GM18519 (cell line): ENCODE results near the gene LGI4.

Experiments used
- ATAC-seq: cut with Tn5 transposase; IDR thresholded peaks from one replicate; pipeline ENCODE4 v1.9.1; 2021; ENCODE audit warnings: mild to moderate bottlenecking, moderate library complexity; ENCODE audit not compliant: unreplicated experiment, low FRiP score

LGI4 gene

DNA sequence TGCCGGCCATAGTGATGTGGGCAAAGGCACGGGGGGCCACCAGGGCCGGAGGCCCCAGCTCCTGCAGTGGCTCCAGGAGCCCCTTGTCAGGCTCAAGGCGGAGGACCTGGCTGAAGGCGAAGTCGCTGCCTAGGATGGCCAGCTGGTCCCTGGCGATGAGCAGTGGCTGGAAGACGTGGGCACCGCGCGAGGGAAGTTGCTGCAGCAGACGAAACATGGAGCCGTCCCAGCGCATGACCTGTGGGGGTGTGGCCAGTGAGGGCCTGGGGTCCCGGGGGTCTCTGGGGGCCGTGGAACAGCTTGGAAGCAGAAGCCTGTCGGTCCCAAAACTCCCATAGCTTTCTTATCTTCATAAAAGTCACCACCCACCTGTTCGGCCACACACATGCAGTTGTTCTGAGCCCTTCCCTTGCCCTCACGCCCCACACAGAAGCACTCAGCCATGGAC, 9.6 kb downstream of the LGI4 start:
- no peak for ATAC-seq

DNA sequence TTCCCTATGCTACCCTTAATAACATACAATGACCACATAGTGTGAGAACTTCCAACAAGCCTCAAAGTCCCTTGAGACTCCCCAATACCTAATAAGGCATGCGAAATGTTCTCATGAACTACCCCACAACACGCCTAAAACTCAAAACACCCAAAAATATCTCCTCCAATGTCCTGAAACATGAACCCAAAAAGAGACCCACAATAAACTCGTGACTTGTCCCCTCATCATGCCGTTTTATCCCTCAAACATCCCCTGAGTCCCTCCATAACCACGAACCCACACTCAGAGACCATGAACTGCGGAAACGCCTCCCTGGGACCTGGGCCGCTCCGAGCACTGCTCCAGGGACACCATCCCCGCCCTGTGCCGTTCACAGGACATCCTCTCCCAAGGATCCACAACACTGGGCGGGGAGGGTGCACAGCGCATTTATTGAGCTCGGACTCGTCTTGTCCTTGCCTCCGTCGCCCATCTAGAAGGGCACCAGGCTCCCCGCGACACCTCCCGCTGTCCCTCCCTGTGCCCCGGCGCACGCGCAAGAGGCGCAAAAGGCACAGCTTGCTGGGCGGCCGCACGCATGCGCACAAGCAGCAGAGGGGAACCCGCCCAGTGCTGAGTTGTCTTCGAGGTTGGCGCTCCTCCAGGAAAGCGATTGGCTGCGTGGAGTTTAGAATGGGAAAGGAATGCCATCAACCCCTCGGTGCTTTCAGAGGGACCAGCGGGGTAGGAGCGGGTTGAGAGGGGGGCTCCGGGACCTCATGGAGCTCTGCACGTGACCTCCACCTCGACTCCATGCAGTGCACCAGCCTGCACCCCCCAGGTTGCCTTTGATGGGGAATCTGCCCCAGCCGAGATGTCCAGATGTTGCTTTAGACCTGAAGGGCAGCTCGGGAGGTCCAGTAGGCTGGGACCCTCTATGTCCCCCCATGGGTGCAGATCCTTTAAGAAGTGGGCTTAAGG, 10.5 kb downstream of the LGI4 start:
- peak; percentile 66 for ATAC-seq

DNA sequence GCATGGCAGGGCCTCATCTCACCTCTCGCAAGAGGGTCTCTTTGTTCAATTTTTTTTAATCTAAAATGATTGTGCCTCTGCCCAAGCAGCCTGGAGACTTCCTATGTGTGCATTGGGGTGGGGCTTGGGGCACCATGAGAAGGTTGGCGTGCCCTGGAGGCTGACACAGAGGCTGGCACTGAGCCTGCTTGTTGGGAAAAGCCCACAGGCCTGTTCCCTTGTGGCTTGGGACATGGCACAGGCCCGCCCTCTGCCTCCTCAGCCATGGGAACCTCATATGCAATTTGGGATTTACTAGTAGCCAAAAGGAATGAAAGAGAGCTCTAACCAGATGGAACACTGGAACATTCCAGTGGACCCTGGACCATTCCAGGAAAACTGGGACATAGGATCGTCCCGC, 11.3 kb downstream of the LGI4 start:
- no peak for ATAC-seq

DNA sequence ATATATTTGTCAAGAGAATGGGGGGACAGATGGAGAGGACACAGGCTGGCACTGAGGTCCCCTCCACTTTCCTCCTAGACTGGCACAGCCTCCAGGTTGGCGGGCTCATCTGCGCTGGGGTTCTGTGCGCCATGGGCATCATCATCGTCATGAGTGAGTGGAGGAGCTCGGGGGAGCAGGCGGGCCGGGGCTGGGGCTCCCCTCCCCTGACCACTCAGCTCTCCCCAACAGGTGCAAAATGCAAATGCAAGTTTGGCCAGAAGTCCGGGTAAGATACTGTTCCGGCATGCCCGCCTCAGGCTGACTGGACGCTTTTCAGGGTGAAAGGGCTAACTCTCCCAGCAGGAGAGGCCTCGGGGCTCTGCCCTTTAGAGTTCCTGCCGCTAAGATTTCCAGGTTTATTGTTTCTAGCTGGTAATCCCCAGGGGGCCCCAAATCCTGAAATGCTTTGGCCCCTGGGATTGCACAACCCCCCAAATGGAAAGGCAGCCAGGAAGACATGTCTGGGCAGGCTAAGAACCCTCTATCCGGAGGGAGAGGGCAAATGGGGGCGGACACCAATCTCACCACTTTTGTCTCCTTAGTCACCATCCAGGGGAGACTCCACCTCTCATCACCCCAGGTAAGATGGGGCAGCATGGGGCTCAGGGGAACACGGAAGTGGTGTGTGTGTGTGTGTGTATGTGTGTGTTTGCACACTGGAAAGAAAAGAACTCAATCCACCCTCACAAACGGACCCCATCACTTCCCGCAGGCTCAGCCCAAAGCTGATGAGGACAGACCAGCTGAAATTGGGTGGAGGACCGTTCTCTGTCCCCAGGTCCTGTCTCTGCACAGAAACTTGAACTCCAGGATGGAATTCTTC, 11.9 kb downstream of the LGI4 start:
- no peak for ATAC-seq

DNA sequence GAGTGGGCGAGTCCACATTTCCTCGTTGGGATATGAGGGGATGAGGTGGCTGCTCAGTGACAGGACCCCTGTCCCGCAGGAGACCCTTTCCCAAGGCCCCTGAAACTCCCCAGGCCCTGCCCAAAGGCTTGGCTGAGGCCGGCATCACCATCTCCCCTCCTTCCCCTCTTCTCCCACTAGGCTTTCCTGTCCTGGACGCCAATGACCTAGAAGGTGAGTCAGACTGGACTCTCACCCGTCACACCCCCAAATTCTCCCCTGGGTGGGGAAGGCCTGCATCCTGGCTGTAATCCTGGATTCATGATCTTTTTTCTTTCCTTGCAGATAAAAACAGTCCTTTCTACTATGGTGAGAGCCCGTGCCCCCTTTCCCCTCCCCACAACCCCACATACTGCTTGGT, 14.0 kb downstream of the LGI4 start:
- no peak for ATAC-seq

DNA sequence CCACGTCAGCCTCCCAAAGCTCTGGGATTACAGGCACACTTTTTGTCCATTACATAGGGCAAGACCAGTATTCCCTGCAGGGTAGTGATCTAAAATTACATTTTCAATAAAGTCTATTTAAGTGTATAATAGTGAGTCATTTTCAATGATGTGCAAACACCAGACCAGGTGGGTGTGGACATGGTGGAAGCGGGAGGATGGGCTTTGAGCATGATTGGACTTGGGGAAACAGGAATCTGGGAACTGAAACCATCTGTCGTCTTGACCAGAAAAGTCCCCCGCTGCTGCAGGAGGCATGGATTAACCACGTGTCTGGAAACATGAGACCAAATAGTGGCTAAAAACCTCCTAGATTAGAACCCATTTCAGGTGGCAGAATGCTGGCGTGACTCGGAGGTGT, 14.4 kb downstream of the LGI4 start:
- no peak for ATAC-seq

DNA sequence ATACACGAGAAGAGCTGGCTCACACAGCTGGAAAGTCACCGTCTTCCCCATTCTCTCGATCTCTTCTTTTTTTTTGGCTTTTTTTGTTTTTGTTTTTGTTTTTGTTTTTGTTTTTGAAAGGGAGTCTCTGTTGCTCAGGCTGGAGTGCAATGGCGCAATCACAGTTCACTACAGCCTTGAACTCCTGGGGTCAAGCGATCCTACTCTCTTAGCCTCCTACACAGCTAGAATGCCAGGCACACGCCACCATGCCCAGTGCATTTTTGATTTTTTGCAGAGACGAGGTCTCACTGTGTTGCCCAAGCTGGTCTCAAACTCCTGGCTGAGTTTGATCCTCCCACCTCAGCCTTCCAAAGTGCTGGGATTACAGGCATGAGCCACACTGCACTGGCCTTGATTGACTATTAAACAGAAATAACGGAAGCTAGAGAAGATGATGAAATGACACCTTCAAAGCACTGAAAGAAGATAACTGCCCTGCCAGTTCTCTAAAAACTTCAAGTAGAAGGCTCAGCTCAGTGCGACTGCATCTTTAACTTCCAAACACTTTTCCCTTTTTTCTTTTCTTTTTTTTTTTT, 15.2 kb downstream of the LGI4 start:
- no peak for ATAC-seq

DNA sequence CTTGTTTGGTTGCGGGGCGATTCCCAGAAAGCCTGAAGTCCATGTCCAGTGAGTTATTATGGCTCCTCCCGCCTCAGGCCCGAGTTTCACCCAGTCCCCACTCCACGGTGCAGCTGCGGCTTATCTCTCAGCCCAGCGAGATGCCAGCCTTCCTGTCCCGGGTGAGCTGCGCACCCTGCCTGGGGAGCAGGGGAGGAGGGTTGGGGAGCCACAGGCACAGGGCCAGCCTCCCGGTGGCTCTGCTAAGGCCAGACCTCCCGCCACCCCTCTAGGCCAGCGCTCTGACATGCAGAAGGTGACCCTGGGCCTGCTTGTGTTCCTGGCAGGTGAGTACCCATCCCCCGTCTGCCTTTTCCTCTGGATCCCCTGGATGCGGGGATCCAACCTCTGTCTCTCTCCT, 15.8 kb downstream of the LGI4 start:
- no peak for ATAC-seq

DNA sequence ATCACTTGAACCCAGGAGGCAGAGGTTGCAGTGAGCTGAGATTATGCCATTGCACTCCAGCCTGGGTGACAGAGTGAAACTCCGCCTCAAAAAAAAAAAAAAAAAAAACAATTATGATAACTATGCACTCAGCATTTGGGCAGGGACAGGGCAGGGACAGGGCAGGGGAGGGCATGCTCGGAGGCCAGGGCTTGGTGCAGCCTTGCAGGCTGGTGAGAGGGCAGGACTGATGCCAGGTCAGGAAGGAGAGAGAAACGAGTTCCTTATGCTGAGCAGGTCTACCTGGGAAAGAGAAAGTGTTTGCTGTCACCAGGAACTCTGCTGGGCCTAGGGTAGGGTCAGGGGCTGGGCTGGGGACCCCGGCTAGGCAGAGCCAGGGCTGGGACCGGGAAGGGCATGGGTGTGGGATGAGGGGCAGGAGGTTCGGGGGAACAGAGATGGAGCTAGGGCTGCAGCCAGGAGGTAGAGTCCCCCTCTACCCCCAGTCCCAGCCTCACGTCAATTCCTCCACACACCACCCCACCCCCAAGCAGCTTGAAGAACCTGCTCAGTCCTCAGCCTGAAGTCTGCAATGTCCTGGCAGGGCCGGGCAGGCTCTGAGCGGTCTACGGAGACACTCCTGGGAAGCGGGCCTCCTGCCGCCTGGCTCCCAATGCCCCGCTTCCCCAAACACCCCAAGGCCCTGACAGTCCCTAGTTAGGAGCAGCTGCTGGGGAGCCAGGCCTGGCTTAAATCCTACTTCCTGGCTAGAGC, 16.4 kb downstream of the LGI4 start:
- no peak for ATAC-seq

DNA sequence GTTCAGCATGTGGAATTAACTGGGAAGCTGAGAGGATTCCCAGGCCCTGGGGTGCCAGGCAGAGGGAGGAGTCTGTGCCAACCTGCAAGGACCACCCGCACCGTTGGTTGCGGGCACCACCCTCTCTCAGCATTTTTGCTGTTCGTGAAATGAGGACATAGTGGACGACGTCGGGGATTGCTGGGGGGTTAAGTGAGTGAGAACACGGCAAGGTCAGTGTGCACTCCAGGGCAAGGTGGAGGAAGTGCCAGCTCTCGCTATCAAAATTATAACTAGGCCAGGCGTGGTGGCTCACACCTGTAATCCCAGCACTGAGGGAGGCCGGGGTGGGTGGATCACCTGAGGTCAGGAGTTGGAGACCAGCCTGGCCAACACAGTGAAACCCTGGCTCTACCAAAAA, 17.1 kb downstream of the LGI4 start:
- no peak for ATAC-seq

DNA sequence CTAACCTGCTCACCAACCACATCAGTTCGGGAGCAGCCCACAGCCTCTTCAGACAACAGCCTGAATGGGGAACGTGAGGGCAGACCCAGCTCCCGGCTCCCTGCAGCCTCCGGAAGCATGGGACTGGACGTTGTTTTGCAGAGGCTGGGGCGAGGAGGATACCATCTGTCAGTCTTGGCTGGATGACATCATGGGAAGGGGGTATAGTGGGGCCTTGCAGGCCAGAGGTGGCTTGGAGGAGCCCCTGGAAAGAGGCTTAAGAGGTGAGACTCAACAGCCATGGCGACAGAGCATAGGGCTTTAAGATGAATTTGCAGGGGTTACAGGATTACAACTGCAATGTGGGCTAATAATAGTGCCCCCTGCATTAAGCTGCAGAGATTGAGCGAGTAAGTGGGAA, 17.7 kb downstream of the LGI4 start:
- no peak for ATAC-seq

DNA sequence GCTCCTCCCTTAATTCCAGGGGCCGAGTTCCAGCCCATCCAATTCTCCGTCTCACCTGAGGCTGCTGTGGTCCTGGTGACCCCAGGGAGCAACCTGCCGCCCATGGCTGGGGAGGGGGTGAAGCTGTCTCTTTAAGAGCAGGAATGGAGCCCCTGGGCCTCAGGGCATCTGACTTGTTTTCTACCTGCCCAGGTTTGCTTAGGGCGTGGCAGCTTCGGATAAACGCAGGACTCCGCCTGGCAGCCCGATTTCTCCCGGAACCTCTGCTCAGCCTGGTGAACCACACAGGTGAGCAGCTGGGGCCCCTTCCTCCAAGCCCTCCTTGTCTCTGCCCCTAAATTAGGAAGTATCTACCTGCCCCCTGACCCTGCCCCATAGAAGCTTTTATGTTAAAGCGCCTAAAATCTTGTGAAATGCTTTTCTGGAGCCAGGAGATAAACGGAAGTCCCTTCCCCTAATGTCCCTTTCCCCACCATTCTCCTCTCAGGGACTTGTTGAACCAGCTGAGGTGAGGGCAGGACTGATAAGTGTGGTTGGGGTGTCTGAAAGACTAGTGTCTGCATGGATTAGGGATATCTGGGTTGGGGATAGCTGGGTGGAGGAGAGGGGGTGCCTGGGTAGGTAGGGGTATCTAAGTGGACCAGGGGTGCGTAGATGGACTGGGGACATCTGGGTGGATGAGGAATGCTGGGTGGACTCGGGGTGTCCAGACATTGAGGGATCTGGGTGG, 18.6 kb downstream of the LGI4 start:
- ATAC-seq, result no peak

DNA sequence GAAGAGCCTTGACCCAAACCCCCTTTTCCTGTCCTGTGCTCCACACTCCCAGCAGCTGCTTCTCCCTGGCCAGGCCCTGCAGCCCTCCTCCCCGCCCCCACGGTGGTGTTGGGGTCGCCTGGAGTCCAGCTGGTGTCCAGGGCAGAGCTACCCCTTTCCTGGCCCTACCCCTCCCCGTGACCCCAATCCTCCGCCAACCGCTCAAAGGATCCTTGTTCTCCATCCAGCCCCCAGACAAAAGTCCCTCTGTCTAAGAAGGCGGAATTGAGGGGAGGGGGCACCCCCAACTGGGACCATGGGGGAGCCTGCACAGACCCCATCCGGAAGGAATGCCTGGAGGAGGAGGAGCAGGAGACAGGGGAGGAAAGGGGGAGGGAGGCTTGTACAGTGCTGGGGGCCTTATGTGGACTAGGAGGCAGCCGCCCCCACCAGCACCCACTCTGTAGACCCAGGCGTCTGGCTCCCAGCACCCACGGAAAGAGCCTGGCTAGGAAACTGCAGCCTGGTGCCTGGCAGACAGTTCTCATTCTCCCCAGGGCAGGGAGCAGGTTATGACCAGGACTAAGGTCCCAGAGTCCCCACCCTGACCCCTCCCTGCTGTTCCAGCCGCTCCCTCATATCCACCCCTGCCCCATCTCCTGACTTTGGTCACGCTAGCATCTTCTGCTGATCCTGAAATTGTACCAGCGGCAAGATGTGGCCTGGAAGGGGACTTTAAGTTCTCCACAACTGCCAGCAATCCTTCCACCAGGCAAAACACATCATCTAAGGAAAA, 19.5 kb downstream of the LGI4 start, which contains the start of gene FXYD3:
FXYD3 (plus strand) TSS at position 647 of the 775 bp plus-strand sequence. CDS start 3,554 bp downstream, outside the sequence.
- ATAC-seq, result no peak

DNA sequence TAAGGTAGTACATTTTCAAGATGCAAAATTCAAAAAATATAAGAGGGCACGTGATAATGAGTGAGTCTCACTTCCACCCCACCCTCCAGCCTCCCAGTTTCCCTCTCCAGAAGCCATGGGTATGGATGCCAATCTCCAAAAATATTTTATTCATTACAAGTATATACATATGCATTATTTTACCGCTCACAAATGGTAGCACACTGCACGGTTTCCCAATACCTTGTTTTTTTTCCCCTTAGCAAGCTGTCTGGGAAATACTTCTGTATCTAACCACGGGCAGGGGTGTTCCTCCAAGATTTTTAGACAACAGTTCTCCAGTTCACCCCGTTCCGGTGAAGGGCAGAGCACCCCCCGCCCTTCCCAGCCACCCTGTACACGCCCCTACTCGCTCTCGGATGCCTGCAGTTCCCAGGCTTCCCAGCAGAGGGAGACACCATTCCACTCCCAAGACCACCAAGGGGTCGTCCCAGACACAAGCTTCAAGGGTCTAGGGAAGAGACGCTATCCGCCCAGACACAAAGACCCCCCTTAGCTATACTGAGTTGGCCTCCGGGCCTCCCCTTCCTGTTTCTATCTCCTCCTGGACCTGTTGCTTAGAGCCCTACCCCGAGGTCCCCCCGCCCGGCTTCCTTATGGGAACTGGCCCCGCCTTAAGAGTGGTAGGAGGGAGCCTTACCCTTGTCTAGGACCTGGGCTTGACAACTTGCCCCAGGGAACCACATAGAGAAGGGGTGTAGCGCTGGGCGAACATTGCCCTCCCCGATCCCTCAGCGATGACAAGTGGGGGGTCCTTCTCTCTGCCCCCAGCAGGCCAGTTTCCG, 20.3 kb downstream of the LGI4 start:
- ATAC-seq, result no peak

DNA sequence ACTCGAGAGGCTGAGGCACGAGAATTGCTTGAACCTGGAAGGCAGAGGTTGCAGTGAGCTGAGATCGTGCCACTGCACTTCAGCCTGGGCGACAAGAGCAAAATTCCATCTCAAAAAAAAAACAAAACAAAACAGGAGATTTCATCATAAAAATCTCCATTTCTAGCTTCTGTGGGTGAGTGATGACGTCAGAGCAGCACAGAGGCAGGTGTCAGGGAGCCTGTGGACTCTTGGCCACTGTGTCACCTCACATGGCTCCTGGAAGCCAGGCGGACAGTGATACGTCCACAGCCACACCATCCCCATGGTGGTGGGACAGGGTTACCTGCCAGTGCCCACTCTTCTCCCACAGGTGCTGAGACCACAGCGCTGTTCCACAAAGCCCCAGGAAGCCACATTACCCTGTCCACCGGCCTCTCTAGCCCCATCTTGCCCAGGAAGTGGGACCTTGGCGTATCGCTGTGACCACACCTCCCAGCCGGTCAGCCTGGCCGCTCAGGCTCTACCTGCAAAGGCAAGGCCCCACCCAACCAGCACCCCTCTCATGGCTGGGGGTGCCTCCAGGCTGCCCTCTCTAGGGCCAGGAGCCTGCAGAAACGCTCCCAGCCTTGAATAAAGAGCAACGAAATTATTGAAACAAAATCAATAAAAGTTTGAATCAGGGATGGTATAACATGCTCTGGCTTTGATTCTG, 21.7 kb downstream of the LGI4 start:
- no peak for ATAC-seq

DNA sequence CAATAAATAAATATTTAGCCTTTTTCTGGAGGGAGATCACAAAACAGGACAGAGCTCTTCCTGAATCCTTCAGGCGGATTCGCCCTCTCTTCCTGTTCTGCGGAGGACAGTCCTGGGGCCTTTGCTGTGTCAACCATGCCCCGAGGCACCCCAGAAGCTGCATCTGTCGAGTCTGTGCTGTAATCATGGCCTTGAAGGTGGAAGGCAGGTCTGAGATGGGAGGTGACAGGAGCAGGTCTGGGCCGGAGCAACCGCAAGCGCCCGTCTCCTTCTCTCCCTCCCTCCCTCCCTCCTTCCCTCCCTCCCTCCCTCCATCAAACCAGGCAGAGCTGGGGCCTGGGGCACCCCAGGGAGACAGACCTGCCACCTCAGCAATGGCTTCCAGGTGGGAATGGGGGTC, 23.9 kb downstream of the LGI4 start:
- ATAC-seq, result no peak

DNA sequence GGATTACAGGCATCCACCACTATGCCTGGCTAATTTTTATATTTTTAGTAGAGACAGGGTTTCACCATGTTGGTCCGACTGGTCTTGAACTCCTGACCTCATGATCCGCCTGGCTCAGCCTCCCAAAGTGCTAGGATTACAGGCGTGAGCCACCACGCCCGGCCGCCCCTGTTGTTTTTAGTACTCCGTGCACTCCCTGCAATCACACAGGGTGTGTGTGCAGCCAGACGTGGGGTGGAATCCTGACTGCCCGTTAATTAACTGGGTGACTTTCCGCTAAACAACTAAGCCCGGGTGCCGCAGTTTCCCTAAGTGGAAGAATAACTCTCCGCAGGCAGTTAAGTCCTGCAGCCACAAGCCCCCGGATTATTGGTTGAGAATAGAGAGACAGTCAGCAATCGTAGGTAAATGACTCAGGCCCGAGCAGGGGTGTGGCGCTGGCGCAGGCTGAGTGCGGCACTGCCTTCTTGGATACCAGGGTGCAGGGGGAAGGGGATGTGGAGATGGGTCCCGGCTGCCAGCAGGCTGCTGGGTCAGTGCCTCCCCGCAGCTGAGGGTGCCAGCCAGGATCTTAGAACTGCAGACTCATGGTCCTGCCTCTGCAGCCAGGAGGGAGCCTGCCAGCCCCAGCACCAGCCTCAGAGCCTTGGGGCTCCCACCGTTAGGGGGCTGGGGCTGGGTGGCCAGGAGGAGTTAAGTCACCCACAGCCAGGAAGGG, 25.3 kb downstream of the LGI4 start:
- ATAC-seq, result no peak
